H9 (cell line): ENCODE results near the gene ARRDC2. TPM values are rescaled to one million over a fixed set of nuclear protein-coding genes. Genes with fewer than 3 reads are reported as not detected.

ENCODE experiments used
- DNase-seq: peaks from one replicate; pipeline ENCODE4 v3.0.0-alpha.2; 2017
- H2AFZ ChIP-seq: one replicate; pipeline ENCODE4 v1.6.1; 2013; ENCODE audit warnings: mild to moderate bottlenecking, low read length, control low read depth, moderate library complexity
- H2AK5ac ChIP-seq: 2 replicates; pipeline ENCODE4 v1.6.1; 2013; ENCODE audit warnings: low read length, control low read depth, mixed read lengths; ENCODE audit not compliant: insufficient read length
- H2BK120ac ChIP-seq: one replicate; pipeline ENCODE4 v1.6.1; 2013; ENCODE audit warnings: low read depth, mild to moderate bottlenecking, low read length, control low read depth, inconsistent platforms; ENCODE audit not compliant: poor library complexity, severe bottlenecking
- H2BK12ac ChIP-seq: 2 replicates; pipeline ENCODE4 v1.6.1; 2013; ENCODE audit warnings: low read length, control low read depth, mixed read lengths, low read depth; ENCODE audit not compliant: insufficient read length
- H2BK15ac ChIP-seq: 2 replicates; pipeline ENCODE4 v1.6.1; 2013; ENCODE audit warnings: low read depth, low read length, control low read depth
- H2BK20ac ChIP-seq: one replicate; pipeline ENCODE4 v1.6.1; 2013; ENCODE audit warnings: low read depth, mild to moderate bottlenecking, low read length, control low read depth, inconsistent platforms; ENCODE audit not compliant: poor library complexity, severe bottlenecking
- H2BK5ac ChIP-seq: 2 replicates; pipeline ENCODE4 v1.6.1; 2013; ENCODE audit warnings: low read length, control low read depth, mixed read lengths; ENCODE audit not compliant: insufficient read length
- H3K14ac ChIP-seq: 2 replicates; pipeline ENCODE4 v1.6.1; 2013; ENCODE audit warnings: low read length, control low read depth; ENCODE audit not compliant: insufficient read depth
- H3K18ac ChIP-seq: 2 replicates; pipeline ENCODE4 v1.6.1; 2013; ENCODE audit warnings: low read depth, mild to moderate bottlenecking, mixed read lengths, low read length, control low read depth; ENCODE audit not compliant: insufficient read length
- H3K23ac ChIP-seq: 2 replicates; pipeline ENCODE4 v1.6.1; 2013; ENCODE audit warnings: low read length, control low read depth, mixed read lengths, low read depth; ENCODE audit not compliant: insufficient read length
- H3K23me2 ChIP-seq: 2 replicates; pipeline ENCODE4 v1.6.1; 2013; ENCODE audit warnings: low read depth, mild to moderate bottlenecking, mixed read lengths, low read length, control low read depth; ENCODE audit not compliant: insufficient read length, poor library complexity, severe bottlenecking
- H3K27ac ChIP-seq: 2 replicates; pipeline ENCODE4 v1.5.1; 2013; ENCODE audit warnings: low read length, control low read depth, mixed read lengths, low read depth; ENCODE audit not compliant: insufficient read length
- H3K27me3 ChIP-seq: 2 replicates; pipeline ENCODE4 v1.6.1; 2013; ENCODE audit warnings: low read length, control low read depth, inconsistent platforms; ENCODE audit not compliant: insufficient read depth
- H3K4ac ChIP-seq: 2 replicates; pipeline ENCODE4 v1.6.1; 2013; ENCODE audit warnings: low read depth, mild to moderate bottlenecking, control low read depth, inconsistent platforms, low read length, moderate library complexity
- H3K4me1 ChIP-seq: 2 replicates; pipeline ENCODE4 v1.6.1; 2013; ENCODE audit warnings: low read length, control low read depth, inconsistent platforms; ENCODE audit not compliant: insufficient read depth
- H3K4me2 ChIP-seq: 2 replicates; pipeline ENCODE4 v1.6.1; 2013; ENCODE audit warnings: low read length, control low read depth, mixed read lengths; ENCODE audit not compliant: insufficient read length, insufficient read depth
- H3K56ac ChIP-seq: 2 replicates; pipeline ENCODE4 v1.6.1; 2013; ENCODE audit warnings: low read depth, mild to moderate bottlenecking, mixed read lengths, low read length, control low read depth; ENCODE audit not compliant: insufficient read length
- H3K79me1 ChIP-seq: 2 replicates; pipeline ENCODE4 v1.6.1; 2013; ENCODE audit warnings: low read depth, mild to moderate bottlenecking, moderate library complexity, low read length, control low read depth, inconsistent platforms; ENCODE audit not compliant: insufficient read depth, poor library complexity, severe bottlenecking
- H3K79me2 ChIP-seq: 2 replicates; pipeline ENCODE4 v1.6.1; 2013; ENCODE audit warnings: low read length, control low read depth, inconsistent platforms; ENCODE audit not compliant: insufficient read depth
- H3K9ac ChIP-seq: 2 replicates; pipeline ENCODE4 v1.6.1; 2013; ENCODE audit warnings: low read length, control low read depth, mixed read lengths; ENCODE audit not compliant: insufficient read length; ENCODE audit errors: extremely low read depth
- H3K9me3 ChIP-seq: one replicate; pipeline ENCODE4 v1.6.1; 2013; ENCODE audit warnings: low read depth, low read length, inconsistent platforms; ENCODE audit not compliant: control insufficient read depth
- H3T11ph ChIP-seq: one replicate; pipeline ENCODE4 v1.6.1; 2013; ENCODE audit warnings: mild to moderate bottlenecking, low read length, control low read depth, inconsistent platforms
- H4K20me1 ChIP-seq: one replicate; pipeline ENCODE4 v1.6.1; 2013; ENCODE audit not compliant: control insufficient read depth, insufficient read length, insufficient read depth
- H4K5ac ChIP-seq: 2 replicates; pipeline ENCODE4 v1.6.1; 2013; ENCODE audit warnings: low read depth, mild to moderate bottlenecking, mixed read lengths, low read length, control low read depth; ENCODE audit not compliant: insufficient read length
- H4K8ac ChIP-seq: replicated peaks from 2 replicates; pipeline ENCODE4 v1.6.1; 2013; ENCODE audit warnings: low read length, control low read depth, mixed read lengths, low read depth; ENCODE audit not compliant: insufficient read length
- H4K91ac ChIP-seq: 2 replicates; pipeline ENCODE4 v1.6.1; 2013; ENCODE audit warnings: low read depth, mild to moderate bottlenecking, moderate library complexity, mixed read lengths, low read length, control low read depth; ENCODE audit not compliant: insufficient read length
- H3K27ac Mint-ChIP-seq, 3 experiments: 2 replicates in 2 of 3; 3 replicates in 1 of 3; pipeline ENCODE4 v1.8.0; 2020 to 2021; ENCODE audit warnings: mixed read lengths in 3 of 3, mild to moderate bottlenecking in 1 of 3, moderate library complexity in 1 of 3
- H3K27me3 Mint-ChIP-seq: 2 replicates; pipeline ENCODE4 v1.8.0; 2021; ENCODE audit warnings: low read depth, mild to moderate bottlenecking, moderate library complexity, mixed read lengths
- H3K36me3 Mint-ChIP-seq, 3 experiments: 2 replicates in 2 of 3; 3 replicates in 1 of 3; pipeline ENCODE4 v1.8.0; 2020 to 2021; ENCODE audit warnings: low read depth in 3 of 3, mixed read lengths in 3 of 3; ENCODE audit not compliant: insufficient read depth in 1 of 3
- H3K4me1 Mint-ChIP-seq, 2 experiments: 2 replicates each; pipeline ENCODE4 v1.8.0; 2020; ENCODE audit warnings: mixed read lengths in 2 of 2
- H3K4me3 Mint-ChIP-seq, 2 experiments: 2 replicates in 1 of 2; 3 replicates in 1 of 2; pipeline ENCODE4 v1.8.0; 2020 to 2021; ENCODE audit warnings: mild to moderate bottlenecking in 2 of 2, mixed read lengths in 2 of 2, moderate library complexity in 1 of 2
- H3K9me3 Mint-ChIP-seq, 2 experiments: 2 replicates in 1 of 2; 3 replicates in 1 of 2; pipeline ENCODE4 v1.8.0; 2020; ENCODE audit warnings: mild to moderate bottlenecking in 2 of 2, mixed read lengths in 2 of 2, moderate library complexity in 1 of 2
- WGBS: extraction: QIAGEN DNeasy Blood & Tissue Kit; methylation state at CpG from one replicate; pipeline ENCODE4 v1.1.7; 2013; ENCODE audit warnings: missing lambda C conversion rate, low lambda C conversion rate, mixed read lengths; ENCODE audit not compliant: insufficient read length; ENCODE audit errors: extremely low coverage; 5-methylcytosine and 5-hydroxymethylcytosine counted together
- total RNA-seq: library from RNA; stranded (reverse); gene quantifications from 2 replicates; pipeline ENCODE4 v1.2.1, GENCODE V29; 2021
- TF ChIP-seq, protein P1 (sequence below): fragments of 200-600 bp; sonication (generic); conservative IDR thresholded peaks from 3 replicates; pipeline ENCODE4 v1.8.0; 2021; ENCODE audit warnings: antibody characterized with exemption, mild to moderate bottlenecking

ARRDC2 gene
- total RNA-seq, 1 experiment from 2014 or later: 10.5 TPM

DNA sequence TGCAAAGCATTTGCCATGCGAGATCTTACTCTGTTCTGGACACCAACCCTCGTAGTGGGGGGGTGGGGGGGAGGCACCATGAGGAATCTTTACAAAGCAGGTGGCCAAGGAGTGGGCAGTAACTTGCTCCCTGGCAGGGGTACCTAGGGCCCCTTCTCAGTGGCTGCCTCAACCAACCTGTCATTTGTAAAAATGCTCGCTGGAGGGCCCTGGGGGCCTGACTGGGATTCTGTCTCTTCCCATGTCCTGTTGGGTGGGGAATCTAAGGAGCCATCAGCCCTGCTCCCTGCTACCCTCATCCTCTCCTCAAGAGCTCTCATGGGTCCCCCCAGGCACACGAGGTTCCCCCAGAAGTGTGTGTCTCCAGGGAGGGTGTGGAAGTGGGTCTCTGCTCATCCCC lies 39.6 kb upstream of the ARRDC2 start:
- no peak overlapping the region for H4K91ac ChIP-seq
- Mint-ChIP-seq H3K4me1 (peaks cover 18 to 25% of the 10 kb centered on the region in 2 experiments), H3K36me3 (no peaks in the 10 kb centered on the region), H3K4me3 (no peak overlapping the region), H3K27ac (no peak overlapping the region), H3K9me3 (no peaks in the 10 kb centered on the region), H3K27me3 (peaks cover 42% of the 10 kb centered on the region)
- H3K14ac ChIP-seq: no peak overlapping the region
- H2AK5ac ChIP-seq: no peak overlapping the region
- no peak overlapping the region for H2BK5ac ChIP-seq
- no peak overlapping the region for H2BK15ac ChIP-seq
- H3K23ac ChIP-seq: no peak overlapping the region
- H3K4me1 ChIP-seq: no peaks in the 10 kb centered on the region
- no peak overlapping the region for H3K9ac ChIP-seq
- H3K27ac ChIP-seq: no peak overlapping the region
- no peak overlapping the region for H2BK120ac ChIP-seq
- no peak overlapping the region for H3K18ac ChIP-seq
- TF ChIP-seq, protein P1, sequence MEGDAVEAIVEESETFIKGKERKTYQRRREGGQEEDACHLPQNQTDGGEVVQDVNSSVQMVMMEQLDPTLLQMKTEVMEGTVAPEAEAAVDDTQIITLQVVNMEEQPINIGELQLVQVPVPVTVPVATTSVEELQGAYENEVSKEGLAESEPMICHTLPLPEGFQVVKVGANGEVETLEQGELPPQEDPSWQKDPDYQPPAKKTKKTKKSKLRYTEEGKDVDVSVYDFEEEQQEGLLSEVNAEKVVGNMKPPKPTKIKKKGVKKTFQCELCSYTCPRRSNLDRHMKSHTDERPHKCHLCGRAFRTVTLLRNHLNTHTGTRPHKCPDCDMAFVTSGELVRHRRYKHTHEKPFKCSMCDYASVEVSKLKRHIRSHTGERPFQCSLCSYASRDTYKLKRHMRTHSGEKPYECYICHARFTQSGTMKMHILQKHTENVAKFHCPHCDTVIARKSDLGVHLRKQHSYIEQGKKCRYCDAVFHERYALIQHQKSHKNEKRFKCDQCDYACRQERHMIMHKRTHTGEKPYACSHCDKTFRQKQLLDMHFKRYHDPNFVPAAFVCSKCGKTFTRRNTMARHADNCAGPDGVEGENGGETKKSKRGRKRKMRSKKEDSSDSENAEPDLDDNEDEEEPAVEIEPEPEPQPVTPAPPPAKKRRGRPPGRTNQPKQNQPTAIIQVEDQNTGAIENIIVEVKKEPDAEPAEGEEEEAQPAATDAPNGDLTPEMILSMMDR: no peak
- no peaks in the 10 kb centered on the region for H3K9me3 ChIP-seq
- H2BK12ac ChIP-seq: no peak overlapping the region
- H3K23me2 ChIP-seq: peaks cover 10% of the 10 kb centered on the region
- no peaks in the 10 kb centered on the region for H4K20me1 ChIP-seq
- H3K79me1 ChIP-seq: no peaks in the 10 kb centered on the region
- H3K4ac ChIP-seq: no peak overlapping the region
- no peak for DNase-seq
- H3T11ph ChIP-seq: no peak overlapping the region
- no peak overlapping the region for H4K5ac ChIP-seq
- no peaks in the 10 kb centered on the region; the same call in 1 of the 2 replicates for H3K27me3 ChIP-seq
- no peak overlapping the region for H4K8ac ChIP-seq
- no peak overlapping the region for H3K4me2 ChIP-seq
- no CpG with 5 or more reads among the region's 4 CpGs for WGBS
- no peaks in the 10 kb centered on the region for H3K79me2 ChIP-seq
- no peak overlapping the region for H2AFZ ChIP-seq
- H2BK20ac ChIP-seq: no peak overlapping the region
- H3K56ac ChIP-seq: no peak overlapping the region
